ENCODE measurements around the gene POTED.
"Not testable (repeated sequence)": the region's sequence is repeated elsewhere in the genome, so short reads cannot be mapped to it uniquely, and the experiment has no call there.

DNA sequence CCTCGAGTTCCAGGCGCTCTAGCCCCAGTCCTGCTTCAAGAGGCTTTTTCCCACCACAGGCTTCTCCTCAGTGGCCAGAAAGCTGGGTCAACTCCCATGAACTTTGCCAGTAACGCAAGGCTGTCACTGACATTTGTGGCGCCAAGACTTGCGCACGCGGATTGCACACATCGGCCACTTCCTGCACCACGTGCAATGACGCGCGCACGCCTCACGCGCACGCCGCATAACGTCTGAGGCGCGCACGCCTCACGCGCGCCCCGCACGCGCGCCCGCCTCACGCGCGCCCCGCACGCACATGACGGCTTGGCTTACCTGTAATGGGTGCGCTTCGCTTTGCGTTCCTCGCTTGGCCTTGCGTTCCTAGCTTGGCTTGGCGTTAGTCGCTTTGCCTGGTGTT is at the start of gene POTED:
- TF ChIP-seq POLR2AphosphoS5, POLR2A (IDR thresholded peaks at IDR 0.05; ENCODE audit: low read depth, low read length): not testable (repeated sequence)
